D341Med (cell line): ENCODE measurements around the gene GSTA3.
"Not testable (repeated sequence)": the region's sequence is repeated elsewhere in the genome, so short reads cannot be mapped to it uniquely, and the experiment has no call there.

ENCODE experiments used
- DNase-seq: peaks from one replicate; pipeline ENCODE4 v3.0.0; 2012; ENCODE audit warnings: low spot score

Gene GSTA3

DNA sequence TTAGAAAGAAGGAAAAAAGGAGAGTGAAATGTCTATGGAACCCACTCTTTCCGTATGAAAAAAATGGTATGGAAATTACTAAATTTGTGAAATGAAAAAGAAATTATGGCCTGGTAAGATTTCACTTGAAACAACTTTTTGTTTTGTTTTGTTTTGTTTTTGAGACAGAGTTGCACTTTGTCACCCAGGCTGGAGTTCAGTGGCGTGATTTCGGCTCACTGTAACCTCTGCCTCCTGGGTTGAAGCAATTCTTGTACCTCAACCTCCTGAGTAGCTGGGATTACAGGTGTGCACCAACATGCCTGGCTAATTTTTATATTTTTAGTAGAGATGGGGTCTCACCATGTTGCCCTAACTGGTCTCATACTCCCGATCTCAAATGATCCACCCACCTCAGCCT lies 51.1 kb downstream of the GSTA3 start:
- DNase-seq, result no peak

- not testable (repeated sequence) for DNase-seq
Observed at GRCh38 chr6:52856137-52856536, 53.4 kb downstream of the GSTA3 start.

DNA sequence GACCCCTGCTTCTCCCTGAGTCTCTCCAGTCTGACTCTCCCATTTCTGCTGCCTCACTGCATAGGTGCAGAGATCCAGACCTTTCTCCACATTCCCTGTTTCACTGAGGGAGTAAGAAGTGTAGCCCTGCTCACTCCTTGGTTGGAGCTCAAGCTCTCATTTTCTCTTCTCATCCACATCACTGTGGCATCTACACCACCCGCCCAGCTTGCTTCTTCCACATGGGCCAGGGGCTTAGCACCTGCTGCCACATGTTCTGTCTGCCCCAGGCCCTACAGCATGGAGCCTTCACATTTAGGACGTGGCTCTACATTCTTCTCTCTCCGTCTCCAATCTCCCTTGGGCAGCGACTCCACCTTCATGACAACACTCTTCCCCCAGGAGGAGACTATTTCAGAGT lies 60.4 kb downstream of the GSTA3 start:
- DNase-seq, result no peak
